ENCODE measurements around the gene ZNF223.

GRCh38 chr19:44019498-44019897 lies 32.3 kb upstream of the ZNF223 start:
- TF ChIP-seq CTCF (IDR thresholded peaks at IDR 0.05; ENCODE audit: insufficient read depth, low read length, poor library complexity, severe bottlenecking) (no peak), EZH2phosphoT487 (conservative IDR thresholded peaks at IDR 0.05; ENCODE audit: low read length) (no peak)

Measured in SU-DHL-6 (cell line).